A673 (cell line): ENCODE measurements around the gene XPNPEP3. TPM values are rescaled to one million over a fixed set of nuclear protein-coding genes. Genes with fewer than 3 reads are reported as not detected.

Source experiments
- BruUV-seq: library from RNA; stranded (reverse); fragments of 400-500 nt; replicated peaks from 2 replicates; lab custom pipeline; 2021; lab: Mats Ljungman, UMichigan
- CTCF ChIA-PET: fragments of 300-600 bp; sonication (Branson Sonifier 250); formaldehyde crosslinking; loops from one replicate; lab custom pipeline; 2022; ENCODE audit warnings: antibody characterized with exemption; lab: Charles Lee
- POLR2A ChIA-PET: fragments of 300-600 bp; sonication (Branson Sonifier 250); formaldehyde crosslinking; loops from one replicate; lab custom pipeline; 2022; ENCODE audit warnings: antibody characterized with exemption; ENCODE audit not compliant: low non-redundant PET; lab: Charles Lee
- DNase-seq: peaks from one replicate; pipeline ENCODE4 v3.0.0-alpha.2; 2015; ENCODE audit warnings: low spot score
- H3K27ac ChIP-seq: fragments of 200-600 bp; sonication (generic); 2 replicates; pipeline ENCODE4 v1.5.1; 2016; ENCODE audit warnings: mixed run types, low read depth, mild to moderate bottlenecking, mixed read lengths, antibody characterized with exemption, low read length; ENCODE audit not compliant: poor library complexity, severe bottlenecking
- H3K27me3 ChIP-seq: fragments of 200-600 bp; sonication (generic); replicated peaks from 2 replicates; pipeline ENCODE4 v1.6.1; 2017; ENCODE audit warnings: mixed run types, low read depth, mild to moderate bottlenecking, mixed read lengths, antibody characterized with exemption, low read length; ENCODE audit not compliant: insufficient read depth, poor library complexity
- H3K36me3 ChIP-seq: fragments of 200-600 bp; sonication (generic); 2 replicates; pipeline ENCODE4 v1.6.1; 2016; ENCODE audit warnings: mixed run types, mild to moderate bottlenecking, mixed read lengths, antibody characterized with exemption, low read length; ENCODE audit not compliant: insufficient read depth, poor library complexity, severe bottlenecking
- H3K4me1 ChIP-seq: fragments of 200-600 bp; sonication (generic); 2 replicates; pipeline ENCODE4 v1.6.1; 2017; ENCODE audit warnings: mixed run types, mild to moderate bottlenecking, mixed read lengths, antibody characterized with exemption, low read length; ENCODE audit not compliant: insufficient read depth, poor library complexity, severe bottlenecking
- H3K4me3 ChIP-seq: fragments of 200-600 bp; sonication (generic); 2 replicates; pipeline ENCODE4 v1.5.1; 2016; ENCODE audit warnings: low read depth, mixed run types, mild to moderate bottlenecking, mixed read lengths, low read length; ENCODE audit not compliant: poor library complexity, severe bottlenecking
- H3K9me3 ChIP-seq: fragments of 200-600 bp; sonication (generic); 2 replicates; pipeline ENCODE4 v1.6.1; 2016; ENCODE audit warnings: mixed run types, low read depth, mild to moderate bottlenecking, mixed read lengths, antibody characterized with exemption, low read length; ENCODE audit not compliant: poor library complexity, severe bottlenecking
- CTCF ChIP-seq: fragments of 300-800, 200-600 bp; sonication (generic); conservative IDR thresholded peaks from 2 replicates; pipeline ENCODE4 v1.5.1; 2017; ENCODE audit warnings: low read depth, mild to moderate bottlenecking, antibody characterized with exemption, low read length, moderate library complexity, mixed read lengths
- EZH2 ChIP-seq: fragments of 200-600 bp; sonication (generic); IDR thresholded peaks from 2 replicates; pipeline ENCODE4 v1.6.1; 2017; ENCODE audit warnings: borderline replicate concordance, low read depth, mild to moderate bottlenecking, mixed read lengths, antibody characterized with exemption, low read length; ENCODE audit not compliant: poor library complexity, severe bottlenecking
- intact Hi-C: fragments of 100-400 bp; cut with micrococcal nuclease; formaldehyde crosslinking; loops from one replicate; pipeline ENCODE4 v1.10.0; 2022; ENCODE audit not compliant: unreplicated experiment
- total RNA-seq: library from RNA; stranded (reverse); gene quantifications from 2 replicates; pipeline ENCODE4 v1.2.3, GENCODE V29; 2021

XPNPEP3 gene
- total RNA-seq, 1 experiment from 2014 or later, result 31.3 TPM

- CTCF ChIA-PET, result no interaction called here
- intact Hi-C loops, result no loop called here
These were observed 39.2 kb upstream of the XPNPEP3 start for GRCh38 chr22:40817737-40818136.

GRCh38 chr22:40818192-40818746 lies 38.7 kb upstream of the XPNPEP3 start:
- Histone ChIP-seq H3K4me1 (peaks cover 15% of the 10 kb centered on the region), H3K27ac (peak overlapping the region; percentile 87), H3K36me3 (peaks cover 7% of the 10 kb centered on the region), H3K4me3 (peak overlapping the region; percentile 85), H3K9me3 (no peaks in the 10 kb centered on the region), H3K27me3 (no peaks in the 10 kb centered on the region)
- intact Hi-C loops, result no loop called here
- BruUV-seq, result TSS peak; percentile 47
- DNase-seq, result no peak
- no peak for TF ChIP-seq EZH2
- no peak for TF ChIP-seq CTCF
- ChIA-PET POLR2A (interaction anchor here (0.6 kb wide), 1 partner anchor 20 kb away, joined by 3 read pairs; no protein-coding TSS in a partner anchor), CTCF (interaction anchor here (0.6 to 1.8 kb wide), 2 partner anchors 59 to 135 kb away, joined by 3 to 5 read pairs; no protein-coding TSS in a partner anchor)

More at GRCh38 chr22:40817737-40818136, 39.2 kb upstream of the XPNPEP3 start:
- TF ChIP-seq CTCF (no peak), EZH2 (no peak)
- no TSS peak for BruUV-seq
- Histone ChIP-seq H3K9me3 (no peaks in the 10 kb centered on the region), H3K36me3 (peaks cover 1% of the 10 kb centered on the region), H3K4me3 (peak overlapping the region; percentile 85), H3K27me3 (no peaks in the 10 kb centered on the region), H3K27ac (no peak overlapping the region), H3K4me1 (peaks cover 15% of the 10 kb centered on the region)
- DNase-seq, result no peak
- POLR2A ChIA-PET, result interaction anchor here (0.6 kb wide), 1 partner anchor 20 kb away, joined by 3 read pairs; no protein-coding TSS in a partner anchor

GRCh38 chr22:40818747-40819598 lies 38.0 kb upstream of the XPNPEP3 start, which contains the start of gene SLC25A17:
Gene SLC25A17 (minus strand): TSS chr22:40819346. CDS start chr22:40819248, 98 bp downstream.
- ChIA-PET POLR2A (no interaction called here), CTCF (interaction anchor here (0.6 to 1.8 kb wide), 2 partner anchors 58 to 136 kb away, joined by 3 to 5 read pairs; no protein-coding TSS in a partner anchor)
- Histone ChIP-seq H3K4me3 (peak within 1 kb of the TSS; percentile 85), H3K4me1 (peaks cover 15% of the 10 kb centered on the region), H3K27me3 (no peaks in the 10 kb centered on the region), H3K36me3 (peaks cover 14% of the 10 kb centered on the region), H3K9me3 (no peaks in the 10 kb centered on the region), H3K27ac (peak within 1 kb of the TSS; percentile 87)
- peak; percentile 94 for DNase-seq
- intact Hi-C loops, result loop anchor here (1.0 kb wide), 2 partner anchors 37 to 136 kb away; partner anchors contain the start of gene ST13
- BruUV-seq, result no TSS peak
- TF ChIP-seq EZH2 (no peak), CTCF (peak; percentile 43)
